DOHH2 (cell line): ENCODE results near the gene NANS.
A peak's percentile ranks its signal among the peaks of the same experiment; 100 is the strongest.

ENCODE experiments used
- H3F3A ChIP-seq: fragments of 200-600 bp; sonication (generic), shearing (Covaris generic); 2 replicates; pipeline ENCODE4 v1.6.0; 2016; ENCODE audit warnings: antibody characterized with exemption, mild to moderate bottlenecking; ENCODE audit not compliant: control insufficient read depth, insufficient read depth
- H3K27ac ChIP-seq: fragments of 200-600 bp; sonication (generic); 2 replicates; pipeline ENCODE4 v1.5.1; 2014; ENCODE audit warnings: low read depth, mild to moderate bottlenecking, low read length, moderate library complexity
- H3K27me3 ChIP-seq: fragments of 200-600 bp; sonication (generic); 2 replicates; pipeline ENCODE4 v1.6.1; 2014; ENCODE audit warnings: mild to moderate bottlenecking, low read length, mixed read lengths; ENCODE audit not compliant: control insufficient read depth
- H3K36me3 ChIP-seq: fragments of 200-600 bp; sonication (generic); 2 replicates; pipeline ENCODE4 v1.6.1; 2014; ENCODE audit warnings: mild to moderate bottlenecking, low read length, moderate library complexity, mixed read lengths; ENCODE audit not compliant: control insufficient read depth
- H3K4me1 ChIP-seq: fragments of 200-600 bp; sonication (generic); 2 replicates; pipeline ENCODE4 v1.6.1; 2014; ENCODE audit warnings: mild to moderate bottlenecking, low read length, mixed read lengths; ENCODE audit not compliant: control insufficient read depth
- H3K4me2 ChIP-seq: fragments of 200-600 bp; sonication (generic); 2 replicates; pipeline ENCODE4 v1.6.0; 2014; ENCODE audit warnings: mild to moderate bottlenecking, low read length, moderate library complexity
- H3K4me3 ChIP-seq: fragments of 200-600 bp; sonication (generic); 2 replicates; pipeline ENCODE4 v1.5.1; 2014; ENCODE audit warnings: mild to moderate bottlenecking, low read length, mixed read lengths
- H3K79me2 ChIP-seq: fragments of 200-600 bp; sonication (generic); 2 replicates; pipeline ENCODE4 v1.6.1; 2014; ENCODE audit warnings: mild to moderate bottlenecking, low read length, mixed read lengths; ENCODE audit not compliant: control insufficient read depth
- H3K9me2 ChIP-seq: fragments of 200-600 bp; sonication (generic); replicated peaks from 2 replicates; pipeline ENCODE4 v1.6.1; 2014; ENCODE audit warnings: mild to moderate bottlenecking, low read length, mixed read lengths; ENCODE audit not compliant: control insufficient read depth
- H3K9me3 ChIP-seq: fragments of 200-600 bp; sonication (generic); 2 replicates; pipeline ENCODE4 v1.6.1; 2014; ENCODE audit warnings: antibody characterized with exemption, low read length, mixed read lengths; ENCODE audit not compliant: control insufficient read depth, insufficient read depth
- H4K20me1 ChIP-seq: fragments of 200-600 bp; sonication (generic); 2 replicates; pipeline ENCODE4 v1.6.0; 2014; ENCODE audit warnings: low read depth, mild to moderate bottlenecking, antibody characterized with exemption, low read length, moderate library complexity; ENCODE audit not compliant: control insufficient read depth, insufficient read depth
- EZH2phosphoT487 ChIP-seq: fragments of 200-600 bp; sonication (generic); IDR thresholded peaks from 2 replicates; pipeline ENCODE4 v1.6.1; 2017; ENCODE audit warnings: borderline replicate concordance, mild to moderate bottlenecking, antibody characterized with exemption, low read length, moderate library complexity, mixed read lengths
- TF ChIP-seq, protein P1 (sequence below): fragments of 200-600 bp; sonication (generic); IDR thresholded peaks from one replicate; pipeline ENCODE4 v1.5.1; 2014; ENCODE audit warnings: antibody characterized with exemption, mild to moderate bottlenecking, low read depth, low read length; ENCODE audit not compliant: poor library complexity, severe bottlenecking

The NANS gene

DNA sequence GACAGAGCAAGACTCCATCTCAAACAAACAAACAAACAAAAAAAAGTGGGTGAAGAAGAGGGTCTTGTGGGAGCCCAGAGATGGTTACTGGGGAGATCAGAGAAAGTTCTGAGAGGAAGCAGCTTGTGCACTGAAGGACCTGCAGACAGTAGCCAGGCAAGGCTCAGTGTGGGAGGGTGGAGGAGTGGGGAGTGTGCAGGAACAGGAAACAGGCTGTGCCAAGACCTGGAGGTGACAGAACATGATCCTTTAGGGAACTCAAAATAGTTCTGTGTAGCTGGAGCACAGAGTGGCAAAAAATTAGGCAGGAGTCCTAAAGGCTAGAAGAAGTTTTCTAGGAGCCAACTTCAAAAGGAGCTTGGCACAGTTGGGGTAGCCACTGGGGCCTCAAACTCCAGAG is 19.2 kb upstream of the NANS start:
- no peaks in the 10 kb centered on the region for H3K9me2 ChIP-seq
- H3K27me3 ChIP-seq: no peaks in the 10 kb centered on the region
- H3K36me3 ChIP-seq: no peaks in the 10 kb centered on the region
- no peak overlapping the region for H3K4me3 ChIP-seq
- H3K4me2 ChIP-seq: peak overlapping the region; percentile 10; the same call in 1 of the 2 replicates
- peak overlapping the region; percentile 32; the same call in 1 of the 2 replicates for H3K27ac ChIP-seq
- H3K79me2 ChIP-seq: no peaks in the 10 kb centered on the region
- no peaks in the 10 kb centered on the region for H4K20me1 ChIP-seq
- H3F3A ChIP-seq: peaks cover 37% of the 10 kb centered on the region
- peaks cover 100% of the 10 kb centered on the region for H3K4me1 ChIP-seq
- no peak for TF ChIP-seq EZH2phosphoT487
- TF ChIP-seq, protein P1, sequence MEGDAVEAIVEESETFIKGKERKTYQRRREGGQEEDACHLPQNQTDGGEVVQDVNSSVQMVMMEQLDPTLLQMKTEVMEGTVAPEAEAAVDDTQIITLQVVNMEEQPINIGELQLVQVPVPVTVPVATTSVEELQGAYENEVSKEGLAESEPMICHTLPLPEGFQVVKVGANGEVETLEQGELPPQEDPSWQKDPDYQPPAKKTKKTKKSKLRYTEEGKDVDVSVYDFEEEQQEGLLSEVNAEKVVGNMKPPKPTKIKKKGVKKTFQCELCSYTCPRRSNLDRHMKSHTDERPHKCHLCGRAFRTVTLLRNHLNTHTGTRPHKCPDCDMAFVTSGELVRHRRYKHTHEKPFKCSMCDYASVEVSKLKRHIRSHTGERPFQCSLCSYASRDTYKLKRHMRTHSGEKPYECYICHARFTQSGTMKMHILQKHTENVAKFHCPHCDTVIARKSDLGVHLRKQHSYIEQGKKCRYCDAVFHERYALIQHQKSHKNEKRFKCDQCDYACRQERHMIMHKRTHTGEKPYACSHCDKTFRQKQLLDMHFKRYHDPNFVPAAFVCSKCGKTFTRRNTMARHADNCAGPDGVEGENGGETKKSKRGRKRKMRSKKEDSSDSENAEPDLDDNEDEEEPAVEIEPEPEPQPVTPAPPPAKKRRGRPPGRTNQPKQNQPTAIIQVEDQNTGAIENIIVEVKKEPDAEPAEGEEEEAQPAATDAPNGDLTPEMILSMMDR: no peak
- no peaks in the 10 kb centered on the region for H3K9me3 ChIP-seq

DNA sequence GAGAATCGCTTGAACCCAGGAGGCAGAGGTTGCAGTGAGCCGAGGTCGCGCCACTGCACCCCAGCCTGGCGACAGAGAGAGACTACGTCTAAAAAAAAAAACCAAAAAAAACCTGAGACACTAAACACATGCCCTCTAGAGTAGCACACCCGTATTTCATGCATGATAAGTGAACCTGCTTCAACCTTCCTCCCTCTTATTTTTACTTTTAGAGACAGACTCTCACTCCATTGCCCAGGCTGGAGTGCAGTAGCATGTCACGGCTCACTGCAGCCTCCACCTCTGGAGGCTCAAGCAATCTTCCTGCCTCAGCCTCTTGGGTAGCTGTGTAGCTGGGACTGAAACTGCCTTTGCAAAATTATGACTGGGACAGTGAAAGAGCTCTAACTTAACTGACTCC is 17.6 kb upstream of the NANS start:
- H3K36me3 ChIP-seq: no peaks in the 10 kb centered on the region
- H4K20me1 ChIP-seq: no peaks in the 10 kb centered on the region
- peak overlapping the region; percentile 97 for H3K27ac ChIP-seq
- H3K4me1 ChIP-seq: peaks cover 100% of the 10 kb centered on the region
- peaks cover 43% of the 10 kb centered on the region for H3F3A ChIP-seq
- H3K9me2 ChIP-seq: no peaks in the 10 kb centered on the region
- peaks cover 2% of the 10 kb centered on the region; the same call in 1 of the 2 replicates for H3K9me3 ChIP-seq
- H3K27me3 ChIP-seq: no peaks in the 10 kb centered on the region
- peak overlapping the region; percentile 73 for H3K4me2 ChIP-seq
- TF ChIP-seq EZH2phosphoT487: no peak
- TF ChIP-seq, protein P1: peak; percentile 30
- H3K79me2 ChIP-seq: no peaks in the 10 kb centered on the region
- H3K4me3 ChIP-seq: peak overlapping the region; percentile 74

DNA sequence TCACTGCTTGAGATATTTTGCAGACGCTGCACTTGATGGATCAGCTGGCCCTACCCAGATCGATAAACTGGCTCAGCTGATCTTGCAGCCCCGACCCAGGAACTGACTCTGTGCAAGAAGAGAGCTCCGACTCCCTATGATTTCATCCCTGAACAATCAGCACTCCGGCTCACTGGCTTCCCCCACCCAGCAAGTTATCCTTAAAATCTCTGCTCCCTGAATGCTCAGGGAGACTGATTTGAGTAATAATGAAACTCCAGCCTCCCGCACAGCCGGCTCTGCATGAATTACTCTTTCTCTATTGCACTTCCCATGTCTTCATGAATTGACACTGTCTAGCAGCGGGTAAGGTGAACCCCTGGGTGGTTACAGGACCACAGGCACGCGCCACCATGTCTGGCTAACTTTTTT is 16.9 kb upstream of the NANS start:
- Histone ChIP-seq H3K4me2 (peak overlapping the region; percentile 73), H3F3A (peaks cover 46% of the 10 kb centered on the region), H3K27ac (peak overlapping the region; percentile 97), H3K79me2 (peaks cover 2% of the 10 kb centered on the region), H3K9me2 (no peaks in the 10 kb centered on the region), H4K20me1 (no peaks in the 10 kb centered on the region), H3K27me3 (no peaks in the 10 kb centered on the region), H3K36me3 (no peaks in the 10 kb centered on the region), H3K9me3 (peaks cover 4% of the 10 kb centered on the region; the same call in 1 of the 2 replicates), H3K4me3 (peak overlapping the region; percentile 74), H3K4me1 (peaks cover 100% of the 10 kb centered on the region)
- TF ChIP-seq EZH2phosphoT487: no peak
- TF ChIP-seq, protein P1: no peak

DNA sequence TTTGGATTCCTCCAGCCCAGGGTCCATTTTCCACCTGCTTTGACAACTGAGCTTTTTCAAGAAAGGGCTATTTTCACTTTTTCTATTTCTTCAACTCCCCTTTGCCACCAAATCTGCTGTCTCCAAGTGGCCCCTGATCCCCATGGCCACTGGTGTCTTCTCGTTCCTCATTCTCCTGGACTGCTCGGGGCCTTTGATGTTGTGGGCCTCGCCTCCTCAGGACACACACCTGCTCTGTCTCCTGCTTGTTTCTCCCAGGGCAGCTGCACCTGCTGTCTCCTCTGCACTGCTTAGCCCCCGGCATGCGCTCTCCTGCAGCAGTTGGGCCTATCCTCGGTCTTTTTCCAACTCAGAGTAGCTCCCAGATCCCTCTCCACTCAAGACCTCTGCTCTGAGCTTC is 16.3 kb upstream of the NANS start:
- no peaks in the 10 kb centered on the region for H3K36me3 ChIP-seq
- peaks cover 4% of the 10 kb centered on the region; the same call in 1 of the 2 replicates for H3K9me3 ChIP-seq
- no peak for TF ChIP-seq EZH2phosphoT487
- TF ChIP-seq, protein P1: no peak
- no peaks in the 10 kb centered on the region for H3K27me3 ChIP-seq
- H3K4me2 ChIP-seq: peak overlapping the region; percentile 73
- peaks cover 45% of the 10 kb centered on the region for H3F3A ChIP-seq
- peaks cover 100% of the 10 kb centered on the region for H3K4me1 ChIP-seq
- no peaks in the 10 kb centered on the region for H4K20me1 ChIP-seq
- no peaks in the 10 kb centered on the region for H3K9me2 ChIP-seq
- peak overlapping the region; percentile 97 for H3K27ac ChIP-seq
- H3K79me2 ChIP-seq: peaks cover 5% of the 10 kb centered on the region
- H3K4me3 ChIP-seq: peak overlapping the region; percentile 74
